K562 (cell line): ENCODE measurements around the gene CIAO2B. TPM values are rescaled to one million over a fixed set of nuclear protein-coding genes. Genes with fewer than 3 reads are reported as not detected.

ENCODE experiments used
- ETV5 ChIP-seq: sonication (generic); formaldehyde crosslinking; IDR thresholded peaks from 2 replicates; pipeline ENCODE4 v1.4.0; 2020; ENCODE audit warnings: low read depth, mild to moderate bottlenecking, missing genetic modification reagents
- FOXA3 ChIP-seq, 2 experiments: fragments of 450-650 bp in 1 of 2; sonication (generic) in 1 of 2; formaldehyde crosslinking; IDR thresholded peaks in 1 of 2; conservative IDR thresholded peaks in 1 of 2; 2 replicates each; pipeline versions ENCODE4 v1.4.0 to v1.8.0; 2020 to 2022; ENCODE audit warnings: mild to moderate bottlenecking in 2 of 2, missing genetic modification reagents in 1 of 2
- KDM5B ChIP-seq: fragments of 200-600 bp; sonication (generic); IDR thresholded peaks from 2 replicates; pipeline ENCODE4 v1.6.1; 2012; ENCODE audit warnings: low read depth, mild to moderate bottlenecking, moderate library complexity, low read length, control low read depth, inconsistent platforms; ENCODE audit not compliant: insufficient replicate concordance
- NELFE ChIP-seq: IDR thresholded peaks from 2 replicates; pipeline ENCODE4 v1.6.1; 2011; ENCODE audit warnings: mild to moderate bottlenecking; ENCODE audit not compliant: insufficient read depth, insufficient read length
- polyA plus RNA-seq, 8 experiments: library from polyadenylated mRNA; depleted of rRNA in 4 of 8; stranded (reverse) in 5 of 8; unstranded in 3 of 8; fragments of >200 nt; fragmentation: Nextera tagmentation in 2 of 8; fragmentation: Illumina TruSeq in 1 of 8; extraction: Ambion mirVana in 2 of 8; extraction: Trizol in 1 of 8; gene quantifications; 2 replicates each; pipeline versions ENCODE4 v1.2.1 to v1.2.3, GENCODE V29; 2011 to 2014; ENCODE audit warnings: inconsistent platforms in 1 of 8, missing spikeins in 1 of 8
- total RNA-seq, 7 experiments: library from RNA; depleted of rRNA in 6 of 7; stranded (reverse); fragments of >200 nt in 6 of 7; fragmentation: Illumina TruSeq in 2 of 7; extraction: Trizol in 2 of 7; gene quantifications; 2 replicates each; pipeline versions ENCODE4 v1.2.1 to v1.2.3, GENCODE V29; 2011 to 2021; ENCODE audit warnings: low replicate concordance in 1 of 7
- TF ChIP-seq, protein P1 (sequence below): fragments of 450-650 bp; IDR thresholded peaks from 2 replicates; pipeline ENCODE4 v1.6.1; 2016; ENCODE audit warnings: mild to moderate bottlenecking, moderate library complexity

CIAO2B gene
- total and polyA plus RNA-seq, 9 of the 15 experiments (the other 6 are each of a cell fraction or from before 2014, with no cell fraction given): 86.8 to 182 (median 113) TPM

- TF ChIP-seq, protein P1, sequence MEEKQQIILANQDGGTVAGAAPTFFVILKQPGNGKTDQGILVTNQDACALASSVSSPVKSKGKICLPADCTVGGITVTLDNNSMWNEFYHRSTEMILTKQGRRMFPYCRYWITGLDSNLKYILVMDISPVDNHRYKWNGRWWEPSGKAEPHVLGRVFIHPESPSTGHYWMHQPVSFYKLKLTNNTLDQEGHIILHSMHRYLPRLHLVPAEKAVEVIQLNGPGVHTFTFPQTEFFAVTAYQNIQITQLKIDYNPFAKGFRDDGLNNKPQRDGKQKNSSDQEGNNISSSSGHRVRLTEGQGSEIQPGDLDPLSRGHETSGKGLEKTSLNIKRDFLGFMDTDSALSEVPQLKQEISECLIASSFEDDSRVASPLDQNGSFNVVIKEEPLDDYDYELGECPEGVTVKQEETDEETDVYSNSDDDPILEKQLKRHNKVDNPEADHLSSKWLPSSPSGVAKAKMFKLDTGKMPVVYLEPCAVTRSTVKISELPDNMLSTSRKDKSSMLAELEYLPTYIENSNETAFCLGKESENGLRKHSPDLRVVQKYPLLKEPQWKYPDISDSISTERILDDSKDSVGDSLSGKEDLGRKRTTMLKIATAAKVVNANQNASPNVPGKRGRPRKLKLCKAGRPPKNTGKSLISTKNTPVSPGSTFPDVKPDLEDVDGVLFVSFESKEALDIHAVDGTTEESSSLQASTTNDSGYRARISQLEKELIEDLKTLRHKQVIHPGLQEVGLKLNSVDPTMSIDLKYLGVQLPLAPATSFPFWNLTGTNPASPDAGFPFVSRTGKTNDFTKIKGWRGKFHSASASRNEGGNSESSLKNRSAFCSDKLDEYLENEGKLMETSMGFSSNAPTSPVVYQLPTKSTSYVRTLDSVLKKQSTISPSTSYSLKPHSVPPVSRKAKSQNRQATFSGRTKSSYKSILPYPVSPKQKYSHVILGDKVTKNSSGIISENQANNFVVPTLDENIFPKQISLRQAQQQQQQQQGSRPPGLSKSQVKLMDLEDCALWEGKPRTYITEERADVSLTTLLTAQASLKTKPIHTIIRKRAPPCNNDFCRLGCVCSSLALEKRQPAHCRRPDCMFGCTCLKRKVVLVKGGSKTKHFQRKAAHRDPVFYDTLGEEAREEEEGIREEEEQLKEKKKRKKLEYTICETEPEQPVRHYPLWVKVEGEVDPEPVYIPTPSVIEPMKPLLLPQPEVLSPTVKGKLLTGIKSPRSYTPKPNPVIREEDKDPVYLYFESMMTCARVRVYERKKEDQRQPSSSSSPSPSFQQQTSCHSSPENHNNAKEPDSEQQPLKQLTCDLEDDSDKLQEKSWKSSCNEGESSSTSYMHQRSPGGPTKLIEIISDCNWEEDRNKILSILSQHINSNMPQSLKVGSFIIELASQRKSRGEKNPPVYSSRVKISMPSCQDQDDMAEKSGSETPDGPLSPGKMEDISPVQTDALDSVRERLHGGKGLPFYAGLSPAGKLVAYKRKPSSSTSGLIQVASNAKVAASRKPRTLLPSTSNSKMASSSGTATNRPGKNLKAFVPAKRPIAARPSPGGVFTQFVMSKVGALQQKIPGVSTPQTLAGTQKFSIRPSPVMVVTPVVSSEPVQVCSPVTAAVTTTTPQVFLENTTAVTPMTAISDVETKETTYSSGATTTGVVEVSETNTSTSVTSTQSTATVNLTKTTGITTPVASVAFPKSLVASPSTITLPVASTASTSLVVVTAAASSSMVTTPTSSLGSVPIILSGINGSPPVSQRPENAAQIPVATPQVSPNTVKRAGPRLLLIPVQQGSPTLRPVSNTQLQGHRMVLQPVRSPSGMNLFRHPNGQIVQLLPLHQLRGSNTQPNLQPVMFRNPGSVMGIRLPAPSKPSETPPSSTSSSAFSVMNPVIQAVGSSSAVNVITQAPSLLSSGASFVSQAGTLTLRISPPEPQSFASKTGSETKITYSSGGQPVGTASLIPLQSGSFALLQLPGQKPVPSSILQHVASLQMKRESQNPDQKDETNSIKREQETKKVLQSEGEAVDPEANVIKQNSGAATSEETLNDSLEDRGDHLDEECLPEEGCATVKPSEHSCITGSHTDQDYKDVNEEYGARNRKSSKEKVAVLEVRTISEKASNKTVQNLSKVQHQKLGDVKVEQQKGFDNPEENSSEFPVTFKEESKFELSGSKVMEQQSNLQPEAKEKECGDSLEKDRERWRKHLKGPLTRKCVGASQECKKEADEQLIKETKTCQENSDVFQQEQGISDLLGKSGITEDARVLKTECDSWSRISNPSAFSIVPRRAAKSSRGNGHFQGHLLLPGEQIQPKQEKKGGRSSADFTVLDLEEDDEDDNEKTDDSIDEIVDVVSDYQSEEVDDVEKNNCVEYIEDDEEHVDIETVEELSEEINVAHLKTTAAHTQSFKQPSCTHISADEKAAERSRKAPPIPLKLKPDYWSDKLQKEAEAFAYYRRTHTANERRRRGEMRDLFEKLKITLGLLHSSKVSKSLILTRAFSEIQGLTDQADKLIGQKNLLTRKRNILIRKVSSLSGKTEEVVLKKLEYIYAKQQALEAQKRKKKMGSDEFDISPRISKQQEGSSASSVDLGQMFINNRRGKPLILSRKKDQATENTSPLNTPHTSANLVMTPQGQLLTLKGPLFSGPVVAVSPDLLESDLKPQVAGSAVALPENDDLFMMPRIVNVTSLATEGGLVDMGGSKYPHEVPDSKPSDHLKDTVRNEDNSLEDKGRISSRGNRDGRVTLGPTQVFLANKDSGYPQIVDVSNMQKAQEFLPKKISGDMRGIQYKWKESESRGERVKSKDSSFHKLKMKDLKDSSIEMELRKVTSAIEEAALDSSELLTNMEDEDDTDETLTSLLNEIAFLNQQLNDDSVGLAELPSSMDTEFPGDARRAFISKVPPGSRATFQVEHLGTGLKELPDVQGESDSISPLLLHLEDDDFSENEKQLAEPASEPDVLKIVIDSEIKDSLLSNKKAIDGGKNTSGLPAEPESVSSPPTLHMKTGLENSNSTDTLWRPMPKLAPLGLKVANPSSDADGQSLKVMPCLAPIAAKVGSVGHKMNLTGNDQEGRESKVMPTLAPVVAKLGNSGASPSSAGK: peak; percentile 55; the same call in 1 of the 2 replicates
- TF ChIP-seq FOXA3 (CRISPR knock-in tag; conservative IDR thresholded peaks at IDR 0.05 in 1 of 2, IDR thresholded peaks at IDR 0.05 in 1 of 2) (0 out of 4 replicates have a peak, but pooled peaks of 1 of the 2 experiments have one; percentile 12), NELFE (no peak), ETV5 (peak; percentile 29; the same call in 1 of the 2 replicates), KDM5B (peak; percentile 26)
Observed at GRCh38 chr16:66935314-66936011, 1.3 kb upstream of the CIAO2B start, which contains the start of gene CES2 (continued).
